ENCODE results near the gene RFXAP.
"Not testable (repeated sequence)": the region's sequence is repeated elsewhere in the genome, so short reads cannot be mapped to it uniquely, and the experiment has no call there.

The RFXAP gene

GRCh38 chr13:36818804-36819738 lies at the start of gene RFXAP:
RFXAP (plus strand) TSS chr13:36819222; CDS start chr13:36819358, 136 bp downstream.
- peak; percentile 20 for DNase-seq

- DNase-seq: no peak
Observed at GRCh38 chr13:36769545-36769944, 49.5 kb upstream of the RFXAP start.

- no peak for DNase-seq
Observed at GRCh38 chr13:36770741-36771140, 48.3 kb upstream of the RFXAP start.

GRCh38 chr13:36772853-36773252 lies 46.2 kb upstream of the RFXAP start:
- DNase-seq: no peak

- DNase-seq: no peak
Observed at GRCh38 chr13:36774931-36775330, 44.1 kb upstream of the RFXAP start.

- no peak for DNase-seq
Observed at GRCh38 chr13:36776175-36776574, 42.8 kb upstream of the RFXAP start.

GRCh38 chr13:36778083-36778671 lies 40.8 kb upstream of the RFXAP start:
- no peak for DNase-seq

- DNase-seq: no peak
Observed at GRCh38 chr13:36783890-36784289, 35.1 kb upstream of the RFXAP start.

- not testable (repeated sequence) for DNase-seq
Observed at GRCh38 chr13:36786175-36786574, 32.8 kb upstream of the RFXAP start.

GRCh38 chr13:36787181-36787580 lies 31.8 kb upstream of the RFXAP start:
- no peak for DNase-seq

GRCh38 chr13:36788276-36788675 lies 30.7 kb upstream of the RFXAP start:
- DNase-seq: no peak

GRCh38 chr13:36789061-36789460 lies 30.0 kb upstream of the RFXAP start:
- no peak for DNase-seq

GRCh38 chr13:36789730-36790129 lies 29.3 kb upstream of the RFXAP start:
- DNase-seq: no peak

GRCh38 chr13:36794706-36795105 lies 24.3 kb upstream of the RFXAP start:
- no peak for DNase-seq

GRCh38 chr13:36795463-36795862 lies 23.6 kb upstream of the RFXAP start:
- no peak for DNase-seq

GRCh38 chr13:36796052-36796451 lies 23.0 kb upstream of the RFXAP start:
- no peak for DNase-seq

GRCh38 chr13:36801035-36801434 lies 18.0 kb upstream of the RFXAP start:
- DNase-seq: no peak

- DNase-seq: no peak
Observed at GRCh38 chr13:36804588-36804987, 14.4 kb upstream of the RFXAP start.

- DNase-seq: no peak
Observed at GRCh38 chr13:36806102-36806501, 12.9 kb upstream of the RFXAP start.

GRCh38 chr13:36807616-36808015 lies 11.4 kb upstream of the RFXAP start:
- no peak for DNase-seq

GRCh38 chr13:36813225-36813624 lies 5.8 kb upstream of the RFXAP start:
- DNase-seq: no peak

- DNase-seq: no peak
Observed at GRCh38 chr13:36814465-36814864, 4.6 kb upstream of the RFXAP start.

- no peak for DNase-seq
Observed at GRCh38 chr13:36815062-36815461, 4.0 kb upstream of the RFXAP start.
